Mesenchymal stem cell (in vitro differentiated cells and primary cell): Measurements from ENCODE around the gene MRPL54.
A peak's percentile ranks its signal among the peaks of the same experiment; 100 is the strongest.
"Not testable (repeated sequence)": the region's sequence is repeated elsewhere in the genome, so short reads cannot be mapped to it uniquely, and the experiment has no call there.

Source experiments
- DNase-seq: peaks from one replicate; pipeline ENCODE4 v3.0.0-alpha.2; 2013
- H2AFZ ChIP-seq: one replicate; pipeline ENCODE4 v1.6.1; 2013; ENCODE audit warnings: low read depth, mild to moderate bottlenecking, control low read depth, inconsistent platforms, low read length, moderate library complexity
- H2AK5ac ChIP-seq: 2 replicates; pipeline ENCODE4 v1.6.1; 2013; ENCODE audit warnings: low read length, moderate library complexity, mild to moderate bottlenecking, inconsistent platforms; ENCODE audit not compliant: severe bottlenecking
- H2BK120ac ChIP-seq: one replicate; pipeline ENCODE4 v1.6.1; 2013; ENCODE audit warnings: low read depth, mild to moderate bottlenecking, inconsistent platforms, low read length, moderate library complexity
- H2BK12ac ChIP-seq, 2 experiments: one replicate each; pipeline ENCODE4 v1.6.1; 2013; ENCODE audit warnings: inconsistent platforms in 2 of 2, low read length in 2 of 2, mild to moderate bottlenecking in 2 of 2, moderate library complexity in 2 of 2, control low read depth in 1 of 2
- H2BK15ac ChIP-seq: one replicate; pipeline ENCODE4 v1.6.1; 2013; ENCODE audit warnings: mild to moderate bottlenecking, low read depth, inconsistent platforms; ENCODE audit not compliant: poor library complexity, severe bottlenecking
- H2BK5ac ChIP-seq: 2 replicates; pipeline ENCODE4 v1.6.1; 2013; ENCODE audit warnings: low read depth, mild to moderate bottlenecking, low read length, control low read depth, inconsistent platforms; ENCODE audit not compliant: poor library complexity, severe bottlenecking
- H3K14ac ChIP-seq, 2 experiments: one replicate each; pipeline ENCODE4 v1.6.1; 2013; ENCODE audit warnings: inconsistent platforms in 2 of 2, low read length in 2 of 2, control low read depth in 1 of 2, mild to moderate bottlenecking in 1 of 2, moderate library complexity in 1 of 2
- H3K18ac ChIP-seq, 2 experiments: one replicate each; pipeline ENCODE4 v1.6.1; 2013; ENCODE audit warnings: inconsistent platforms in 2 of 2, low read length in 2 of 2, control low read depth in 1 of 2, low read depth in 1 of 2, mild to moderate bottlenecking in 1 of 2
- H3K23ac ChIP-seq, 2 experiments: one replicate each; pipeline ENCODE4 v1.6.1; 2013; ENCODE audit warnings: inconsistent platforms in 2 of 2, low read length in 2 of 2, mild to moderate bottlenecking in 2 of 2, moderate library complexity in 2 of 2, control low read depth in 1 of 2
- H3K27ac ChIP-seq: 2 replicates; pipeline ENCODE4 v1.5.1; 2013; ENCODE audit warnings: mild to moderate bottlenecking, moderate library complexity, low read length, control low read depth, inconsistent platforms; ENCODE audit not compliant: poor library complexity, severe bottlenecking
- H3K27me3 ChIP-seq, 2 experiments: 2 replicates each; pipeline versions ENCODE4 v1.6.1 to v1.7.0; 2013; ENCODE audit warnings: low read length in 2 of 2, mild to moderate bottlenecking in 2 of 2, moderate library complexity in 2 of 2, control low read depth in 1 of 2, inconsistent platforms in 1 of 2; ENCODE audit not compliant: control insufficient read depth in 1 of 2, insufficient read depth in 1 of 2
- H3K36me3 ChIP-seq, 2 experiments: 2 replicates each; pipeline versions ENCODE4 v1.6.1 to v1.7.0; 2013; ENCODE audit warnings: low read length in 2 of 2, control low read depth in 1 of 2, inconsistent platforms in 1 of 2, low read depth in 1 of 2, mild to moderate bottlenecking in 1 of 2; ENCODE audit not compliant: insufficient read depth in 2 of 2, control insufficient read depth in 1 of 2
- H3K4ac ChIP-seq, 2 experiments: one replicate each; pipeline ENCODE4 v1.6.1; 2013; ENCODE audit warnings: inconsistent platforms in 2 of 2, low read length in 2 of 2, mild to moderate bottlenecking in 2 of 2, moderate library complexity in 2 of 2, control low read depth in 1 of 2, low read depth in 1 of 2
- H3K4me1 ChIP-seq: 2 replicates; pipeline ENCODE4 v1.6.1; 2013; ENCODE audit warnings: low read depth, low read length, control low read depth; ENCODE audit not compliant: control insufficient read depth, insufficient read depth
- H3K4me2 ChIP-seq: 2 replicates; pipeline ENCODE4 v1.6.1; 2013; ENCODE audit warnings: low read length, mild to moderate bottlenecking, inconsistent platforms; ENCODE audit not compliant: poor library complexity, severe bottlenecking
- H3K4me3 ChIP-seq, 2 experiments: 2 replicates each; pipeline versions ENCODE4 v1.5.1 to v1.7.0; 2013; ENCODE audit warnings: low read length in 2 of 2, mild to moderate bottlenecking in 2 of 2, control low read depth in 1 of 2, low read depth in 1 of 2; ENCODE audit not compliant: insufficient read depth in 1 of 2
- H3K79me1 ChIP-seq: replicated peaks from 2 replicates; pipeline ENCODE4 v1.6.1; 2013; ENCODE audit warnings: mild to moderate bottlenecking, control low read depth, low read length, inconsistent platforms; ENCODE audit not compliant: poor library complexity, severe bottlenecking
- H3K9ac ChIP-seq: 2 replicates; pipeline ENCODE4 v1.7.0; 2013; ENCODE audit warnings: mild to moderate bottlenecking, low read length, moderate library complexity
- H3K9me3 ChIP-seq: 2 replicates; pipeline ENCODE4 v1.7.0; 2013; ENCODE audit warnings: mild to moderate bottlenecking, low read length; ENCODE audit not compliant: control insufficient read depth
- H4K8ac ChIP-seq: one replicate; pipeline ENCODE4 v1.6.1; 2013; ENCODE audit warnings: inconsistent platforms, mild to moderate bottlenecking, low read length, moderate library complexity
- H4K91ac ChIP-seq: one replicate; pipeline ENCODE4 v1.6.1; 2013; ENCODE audit warnings: mild to moderate bottlenecking, low read length, inconsistent platforms
- WGBS: methylation state at CpG from one replicate; pipeline ENCODE4 v1.1.7; 2013; ENCODE audit warnings: mixed read lengths; 5-methylcytosine and 5-hydroxymethylcytosine counted together

The MRPL54 gene

DNA sequence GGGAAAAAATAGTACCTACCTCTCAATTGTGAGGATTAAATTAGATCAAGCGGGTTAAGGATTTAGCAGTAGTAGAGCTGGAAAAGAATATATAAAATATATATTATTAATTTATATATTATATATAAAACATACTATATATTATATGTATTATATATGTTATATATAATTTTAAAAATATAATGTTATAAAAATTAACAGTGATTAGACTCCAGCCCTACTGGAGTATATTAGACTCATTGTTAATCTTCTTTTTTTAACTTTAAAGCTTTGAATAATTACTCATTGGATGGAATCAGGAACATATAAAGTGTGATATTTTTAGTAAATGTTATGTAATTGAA lies 380 bp upstream of the MRPL54 start:
- H3K4me2 ChIP-seq: no peak overlapping the region
- peak overlapping the region in 1 of 2 experiments; percentile 86 for H3K4me3 ChIP-seq
- peak overlapping the region; percentile 87 for H4K8ac ChIP-seq
- H3K18ac ChIP-seq: no peak overlapping the region
- H3K23ac ChIP-seq: no peak overlapping the region
- H3K27me3 ChIP-seq: no peaks in the 10 kb centered on the region
- H3K9me3 ChIP-seq: no peaks in the 10 kb centered on the region
- H3K14ac ChIP-seq: no peak overlapping the region
- H3K36me3 ChIP-seq: peaks cover 31 to 48% of the 10 kb centered on the region in 2 experiments
- peaks cover 35% of the 10 kb centered on the region for H3K79me1 ChIP-seq
- no peak overlapping the region for H2AFZ ChIP-seq
- peak overlapping the region; percentile 97 for H3K9ac ChIP-seq
- no peak overlapping the region for H2BK15ac ChIP-seq
- H2AK5ac ChIP-seq: no peak overlapping the region
- no CpG with 5 or more reads among the region's 1 CpG for WGBS
- no peak overlapping the region for H2BK5ac ChIP-seq
- peaks cover 22% of the 10 kb centered on the region for H3K4me1 ChIP-seq
- no peak overlapping the region for H3K4ac ChIP-seq
- H2BK12ac ChIP-seq: no peak overlapping the region
- no peak for DNase-seq
- H4K91ac ChIP-seq: no peak overlapping the region
- peak overlapping the region; percentile 27 for H2BK120ac ChIP-seq
- H3K27ac ChIP-seq: no peak overlapping the region

DNA sequence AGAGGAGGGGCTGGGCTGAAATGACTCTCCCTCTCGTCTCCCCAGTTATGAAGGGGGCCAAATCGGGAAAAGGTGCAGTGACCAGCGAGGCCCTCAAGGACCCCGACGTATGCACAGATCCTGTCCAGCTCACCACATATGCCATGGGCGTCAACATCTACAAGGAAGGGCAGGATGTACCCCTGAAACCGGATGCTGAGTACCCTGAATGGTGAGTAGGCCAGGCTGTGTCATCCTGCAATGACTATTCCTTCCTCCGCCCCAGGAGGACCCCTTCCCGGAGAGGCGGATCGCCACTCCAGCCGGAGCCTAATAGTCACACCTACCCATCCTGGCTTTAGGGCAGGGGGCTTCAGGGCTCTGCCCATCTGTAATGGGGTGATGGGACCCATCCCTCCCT lies 2.6 kb downstream of the MRPL54 start:
- no peak overlapping the region for H3K9ac ChIP-seq
- H3K23ac ChIP-seq: no peak overlapping the region
- H3K27me3 ChIP-seq: no peaks in the 10 kb centered on the region
- no peak overlapping the region for H2BK15ac ChIP-seq
- H2AK5ac ChIP-seq: no peak overlapping the region
- H3K14ac ChIP-seq: no peak overlapping the region
- H2BK12ac ChIP-seq: no peak overlapping the region
- no peak overlapping the region for H3K4me3 ChIP-seq
- H3K18ac ChIP-seq: no peak overlapping the region
- H3K36me3 ChIP-seq: peaks cover 20 to 50% of the 10 kb centered on the region in 2 experiments
- H3K4ac ChIP-seq: no peak overlapping the region
- H4K8ac ChIP-seq: no peak overlapping the region
- no peak overlapping the region for H4K91ac ChIP-seq
- no peak overlapping the region for H2BK120ac ChIP-seq
- DNase-seq: no peak
- H3K4me1 ChIP-seq: peaks cover 13% of the 10 kb centered on the region
- H3K27ac ChIP-seq: no peak overlapping the region
- H2AFZ ChIP-seq: no peak overlapping the region
- H2BK5ac ChIP-seq: no peak overlapping the region
- peaks cover 17% of the 10 kb centered on the region for H3K79me1 ChIP-seq
- H3K4me2 ChIP-seq: no peak overlapping the region
- H3K9me3 ChIP-seq: no peaks in the 10 kb centered on the region
- 98% methylated on average over 12 of the region's 12 CpGs for WGBS

DNA sequence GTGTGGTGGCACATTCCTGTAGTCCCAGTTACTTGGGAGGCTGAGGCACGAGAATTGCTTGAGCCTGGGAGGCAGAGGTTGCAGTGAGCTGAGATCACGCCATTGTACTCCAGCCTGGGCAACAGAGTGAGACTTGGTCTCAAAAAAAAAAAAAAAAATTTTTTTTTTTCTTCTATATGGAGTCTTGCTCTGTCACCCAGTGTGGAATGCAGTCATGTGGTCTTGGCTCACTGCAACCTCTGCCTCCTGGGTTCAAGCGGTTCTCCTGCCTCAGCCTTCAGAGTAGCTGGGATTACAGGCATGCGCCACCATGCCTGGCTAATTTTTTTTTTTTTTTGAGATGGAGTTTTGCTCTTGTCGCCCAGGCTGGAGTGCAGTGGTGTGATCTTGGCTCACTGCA lies 3.3 kb downstream of the MRPL54 start:
- H2AFZ ChIP-seq, H3K4me2 ChIP-seq, H2BK5ac ChIP-seq, H3K9me3 ChIP-seq, H3K14ac ChIP-seq, H4K8ac ChIP-seq, H2AK5ac ChIP-seq, H2BK15ac ChIP-seq, H2BK12ac ChIP-seq, H4K91ac ChIP-seq, H3K9ac ChIP-seq, H3K4ac ChIP-seq, H3K27me3 ChIP-seq, H3K18ac ChIP-seq, H3K4me1 ChIP-seq, H3K4me3 ChIP-seq, H2BK120ac ChIP-seq, H3K23ac ChIP-seq, H3K27ac ChIP-seq: not testable (repeated sequence)
- H3K79me1 ChIP-seq: peaks cover 16% of the 10 kb centered on the region
- peaks cover 20 to 56% of the 10 kb centered on the region in 2 experiments for H3K36me3 ChIP-seq
- DNase-seq: peak; percentile 20
- WGBS: 86% methylated on average over 3 of the region's 5 CpGs

DNA sequence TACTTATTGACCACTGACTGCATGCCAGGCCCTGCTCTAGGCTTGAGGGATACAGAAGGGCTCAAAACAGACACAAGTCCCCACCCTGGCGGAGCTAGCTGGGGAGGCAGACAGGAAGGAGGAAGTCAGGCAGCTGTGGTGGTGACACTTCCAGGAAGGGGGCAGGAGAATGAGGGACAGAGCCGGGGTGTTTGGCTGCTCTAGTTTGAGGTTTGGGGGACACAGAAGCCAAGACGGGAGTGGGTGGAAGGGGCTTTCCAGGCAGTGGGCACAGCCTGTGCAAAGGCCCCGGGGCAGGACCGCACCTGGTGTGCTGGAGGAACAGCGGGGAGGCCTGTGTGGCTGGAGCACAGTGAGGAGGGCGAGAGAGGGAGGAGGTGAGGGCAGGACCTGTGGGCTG lies 4.0 kb downstream of the MRPL54 start:
- Histone ChIP-seq H3K27me3 (peaks cover 0 to 7% of the 10 kb centered on the region in 2 experiments), H3K27ac (no peak overlapping the region), H3K9ac (no peak overlapping the region), H2BK5ac (no peak overlapping the region), H2BK12ac (no peak overlapping the region), H3K4me3 (no peak overlapping the region), H3K18ac (no peak overlapping the region), H4K91ac (peak overlapping the region; percentile 1), H3K36me3 (peaks cover 20 to 56% of the 10 kb centered on the region in 2 experiments), H2BK120ac (no peak overlapping the region), H3K23ac (no peak overlapping the region), H3K79me1 (peaks cover 9% of the 10 kb centered on the region), H3K9me3 (no peaks in the 10 kb centered on the region), H2AFZ (no peak overlapping the region), H3K4me2 (no peak overlapping the region), H4K8ac (no peak overlapping the region), H2AK5ac (no peak overlapping the region), H3K4ac (no peak overlapping the region), H3K14ac (no peak overlapping the region), H3K4me1 (peaks cover 5% of the 10 kb centered on the region), H2BK15ac (no peak overlapping the region)
- 85% methylated on average over 7 of the region's 7 CpGs for WGBS
- DNase-seq: no peak
